Coronary artery (tissue), 2 donors: ENCODE measurements around the gene RWDD4.

ENCODE experiments used
- DNase-seq: peaks from one replicate; pipeline ENCODE4 v3.0.0-alpha.2; 2017; ENCODE audit warnings: low spot score
- H3K27ac ChIP-seq, 2 donors: fragments of 200-600 bp; sonication (generic); one replicate each; pipeline ENCODE4 v1.5.1; 2016 to 2019
- H3K4me3 ChIP-seq: fragments of 200-600 bp; sonication (generic); 2 replicates; pipeline ENCODE4 v1.5.1; 2016; ENCODE audit warnings: mild to moderate bottlenecking, moderate library complexity
- TF ChIP-seq, protein P1 (sequence below): fragments of 200-600 bp; sonication (generic); IDR thresholded peaks from one replicate; pipeline ENCODE4 v1.5.1; 2019; ENCODE audit warnings: antibody characterized with exemption

Gene RWDD4

DNA sequence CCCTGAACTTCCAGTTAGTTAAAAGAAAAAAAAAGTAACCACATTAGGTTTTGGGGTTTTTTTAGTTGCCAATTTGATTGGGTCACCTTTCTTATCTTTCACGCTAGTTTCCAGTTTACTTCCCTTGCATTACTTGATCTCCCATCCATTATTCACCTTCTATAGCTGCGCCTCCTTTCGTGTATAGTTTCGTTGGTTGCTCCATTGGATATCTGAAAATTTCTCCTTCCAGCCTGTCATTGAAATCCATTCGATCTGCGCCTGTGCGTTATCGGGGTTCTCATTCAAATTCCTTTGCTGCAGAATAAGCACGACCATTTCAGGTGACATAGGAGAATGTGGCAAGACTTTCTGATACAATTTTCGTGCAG lies 872 bp upstream of the RWDD4 start:
- Histone ChIP-seq H3K4me3 (peak overlapping the region; percentile 78), H3K27ac (peak overlapping the region; percentile 86 to 96)
- TF ChIP-seq, protein P1, sequence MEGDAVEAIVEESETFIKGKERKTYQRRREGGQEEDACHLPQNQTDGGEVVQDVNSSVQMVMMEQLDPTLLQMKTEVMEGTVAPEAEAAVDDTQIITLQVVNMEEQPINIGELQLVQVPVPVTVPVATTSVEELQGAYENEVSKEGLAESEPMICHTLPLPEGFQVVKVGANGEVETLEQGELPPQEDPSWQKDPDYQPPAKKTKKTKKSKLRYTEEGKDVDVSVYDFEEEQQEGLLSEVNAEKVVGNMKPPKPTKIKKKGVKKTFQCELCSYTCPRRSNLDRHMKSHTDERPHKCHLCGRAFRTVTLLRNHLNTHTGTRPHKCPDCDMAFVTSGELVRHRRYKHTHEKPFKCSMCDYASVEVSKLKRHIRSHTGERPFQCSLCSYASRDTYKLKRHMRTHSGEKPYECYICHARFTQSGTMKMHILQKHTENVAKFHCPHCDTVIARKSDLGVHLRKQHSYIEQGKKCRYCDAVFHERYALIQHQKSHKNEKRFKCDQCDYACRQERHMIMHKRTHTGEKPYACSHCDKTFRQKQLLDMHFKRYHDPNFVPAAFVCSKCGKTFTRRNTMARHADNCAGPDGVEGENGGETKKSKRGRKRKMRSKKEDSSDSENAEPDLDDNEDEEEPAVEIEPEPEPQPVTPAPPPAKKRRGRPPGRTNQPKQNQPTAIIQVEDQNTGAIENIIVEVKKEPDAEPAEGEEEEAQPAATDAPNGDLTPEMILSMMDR, result no peak
- no peak for DNase-seq

DNA sequence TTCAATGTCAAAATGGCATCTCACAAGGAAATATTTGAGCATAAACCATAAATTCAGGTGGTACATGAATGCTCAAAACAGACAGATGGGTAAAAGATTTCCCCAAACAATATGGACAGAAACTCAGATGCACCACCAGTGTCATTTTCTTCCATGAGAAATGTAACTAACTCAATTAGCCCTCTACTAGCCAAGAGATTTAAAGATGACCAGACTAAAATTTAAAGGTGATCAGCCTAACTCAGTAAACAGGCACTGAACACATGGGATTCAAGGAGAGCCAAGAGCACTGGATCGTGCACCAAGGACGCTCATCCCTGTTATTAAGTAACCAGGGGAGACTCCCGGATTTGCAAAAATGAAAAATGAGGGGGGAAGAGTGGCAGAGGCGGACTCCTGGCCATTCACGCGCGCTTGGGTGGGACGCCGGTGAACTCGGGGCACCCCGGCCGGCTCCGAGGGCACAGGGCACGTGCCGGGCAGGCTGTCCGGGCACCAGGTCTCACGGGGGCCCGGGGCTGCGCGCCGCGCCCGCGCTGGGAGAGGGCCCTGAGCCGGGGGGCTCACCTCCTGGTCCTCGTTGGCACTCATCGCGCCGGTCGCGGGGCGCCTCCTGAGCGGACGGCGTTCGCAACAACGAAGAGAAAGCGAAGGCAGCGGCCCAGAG lies 490 bp downstream of the RWDD4 start:
- TF ChIP-seq, protein P1, result no peak
- DNase-seq, result peak; percentile 78

DNA sequence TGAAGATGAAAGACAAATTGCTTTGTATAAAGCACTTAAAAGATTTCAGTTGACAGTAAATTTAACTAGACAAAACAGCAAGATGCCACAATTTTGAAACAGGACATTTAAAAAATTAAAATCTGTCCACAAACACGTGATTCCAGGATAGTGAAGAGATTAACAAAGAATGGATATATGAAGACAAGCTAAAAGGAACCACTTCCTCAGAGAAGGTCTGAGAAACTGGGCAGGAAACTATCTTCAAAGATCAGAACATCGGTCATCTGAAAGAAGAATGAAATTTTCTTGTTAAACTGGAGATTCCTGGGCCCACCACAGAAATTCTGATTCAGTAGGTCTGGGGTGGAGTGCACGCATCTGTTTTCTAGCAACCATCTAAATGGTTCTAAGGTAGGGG lies 1.4 kb downstream of the RWDD4 start:
- Histone ChIP-seq H3K4me3 (peak overlapping the region; percentile 78), H3K27ac (no peak overlapping the region)
- DNase-seq, result no peak
- TF ChIP-seq, protein P1, result no peak

More for the DNA sequence above, 490 bp downstream of the RWDD4 start:
- peak overlapping the region; percentile 78 for H3K4me3 ChIP-seq
- peak overlapping the region; percentile 86 to 96 for H3K27ac ChIP-seq

DNA sequence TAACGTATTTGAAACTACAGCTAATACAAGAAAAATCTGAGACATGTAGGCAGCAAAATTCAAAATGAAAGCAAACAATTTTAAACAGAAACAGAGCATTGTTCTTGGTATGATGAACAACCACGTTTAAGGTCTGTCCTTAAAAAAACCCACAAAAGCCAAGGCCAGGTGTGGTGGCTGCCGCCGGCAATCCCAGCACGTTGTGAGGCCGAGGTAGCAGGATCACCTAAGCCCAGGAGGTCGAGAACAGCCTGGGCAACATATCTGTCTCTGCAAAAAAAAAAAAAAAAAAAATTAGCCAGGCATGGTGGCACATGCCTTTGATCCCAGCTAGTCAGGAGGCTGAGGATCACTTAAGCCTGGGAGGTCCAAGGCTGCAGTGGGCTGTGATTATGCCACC lies 13.7 kb downstream of the RWDD4 start:
- Histone ChIP-seq H3K4me3 (no peak overlapping the region), H3K27ac (no peak overlapping the region)
- TF ChIP-seq, protein P1, result no peak
- DNase-seq, result no peak

DNA sequence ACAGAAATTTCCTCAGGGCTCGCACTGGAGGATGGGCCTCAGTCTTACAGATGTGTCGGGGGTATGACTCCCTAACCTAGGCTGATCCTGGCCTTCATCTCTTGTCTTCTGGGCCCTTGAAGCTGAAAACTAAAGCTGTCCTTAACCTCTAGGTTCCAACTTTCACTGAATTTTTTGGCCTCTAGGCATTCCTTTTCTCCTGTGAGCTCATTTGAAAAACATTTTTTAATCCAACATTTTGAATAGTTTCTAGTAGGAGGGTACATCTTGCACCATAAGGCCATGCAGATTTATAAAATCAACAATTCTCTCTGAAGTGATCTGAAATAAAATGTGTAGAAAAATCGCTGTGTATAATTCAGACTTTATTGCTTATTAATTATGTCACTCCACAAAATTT lies 19.7 kb downstream of the RWDD4 start:
- no peak for DNase-seq
- TF ChIP-seq, protein P1, result no peak
- no peak overlapping the region for H3K4me3 ChIP-seq
- peak overlapping the region; percentile 56 to 69 for H3K27ac ChIP-seq

DNA sequence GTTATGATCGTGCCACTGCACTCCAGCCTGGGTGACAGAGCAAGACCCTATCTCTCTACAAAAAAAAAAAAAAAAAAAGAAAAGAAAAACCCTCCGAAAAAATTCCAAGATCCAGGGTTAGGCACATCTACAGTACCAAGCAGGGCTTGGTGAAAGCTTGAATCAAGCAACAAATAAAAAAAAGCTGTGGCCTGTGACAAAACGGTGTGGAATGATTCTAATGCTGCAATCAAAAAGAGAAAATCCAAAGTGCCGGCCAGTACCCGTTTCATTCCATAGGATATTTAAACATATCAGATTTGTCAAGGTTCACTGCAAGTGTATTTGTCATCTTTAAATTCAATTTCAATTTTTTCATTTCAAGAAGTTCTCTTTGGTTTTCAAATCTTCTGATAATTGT lies 20.5 kb downstream of the RWDD4 start:
- no peak overlapping the region for H3K4me3 ChIP-seq
- no peak for DNase-seq
- H3K27ac ChIP-seq, result peak overlapping the region; percentile 65 to 69

DNA sequence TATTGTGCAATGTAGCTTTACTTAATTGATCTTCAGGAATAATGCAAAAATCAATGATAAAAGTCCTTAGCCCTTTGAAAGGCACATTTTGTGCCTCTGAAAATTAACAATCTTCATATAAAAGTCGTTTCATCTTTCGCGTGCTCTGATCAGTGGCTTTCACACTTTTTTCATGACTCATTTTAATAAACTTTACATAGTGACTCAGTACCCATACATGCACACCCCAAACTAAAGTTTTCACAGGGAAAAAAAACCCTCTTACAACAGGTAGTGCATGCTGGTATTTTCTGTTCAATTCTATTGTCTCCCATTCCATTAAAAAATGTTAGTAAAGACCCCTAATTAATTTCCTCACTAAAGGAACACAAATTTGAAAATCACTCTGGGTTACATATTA lies 21.5 kb downstream of the RWDD4 start:
- DNase-seq, result no peak
- Histone ChIP-seq H3K27ac (no peak overlapping the region), H3K4me3 (no peak overlapping the region)
- TF ChIP-seq, protein P1, result no peak

More for the DNA sequence above, 20.5 kb downstream of the RWDD4 start:
- TF ChIP-seq, protein P1, result no peak
